GM19467 (cell line): ENCODE data around the gene SCD5.

Source experiments
- ATAC-seq: cut with Tn5 transposase; IDR thresholded peaks from one replicate; pipeline ENCODE4 v1.9.1; 2021; ENCODE audit warnings: mild to moderate bottlenecking, moderate library complexity; ENCODE audit not compliant: unreplicated experiment

The SCD5 gene

DNA sequence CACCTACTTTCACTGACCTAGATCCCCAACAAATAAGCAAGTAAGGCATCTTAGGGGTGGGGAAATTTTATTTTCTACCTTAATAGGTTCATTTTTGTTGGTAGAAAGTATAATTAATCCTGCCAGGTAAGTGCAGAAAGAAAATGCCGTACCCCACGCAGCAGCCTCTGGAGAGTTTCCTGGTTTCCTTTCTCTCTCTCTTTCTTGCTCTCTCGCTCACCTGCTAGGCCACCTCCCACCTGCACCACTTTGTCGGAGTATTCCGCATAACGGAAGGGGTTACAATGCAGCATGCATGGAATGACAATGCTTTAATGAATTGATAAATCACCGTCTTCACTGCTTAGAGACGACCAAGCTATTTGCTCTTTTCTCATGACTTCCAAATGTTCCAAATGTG lies 101.0 kb downstream of the SCD5 start:
- no peak for ATAC-seq

DNA sequence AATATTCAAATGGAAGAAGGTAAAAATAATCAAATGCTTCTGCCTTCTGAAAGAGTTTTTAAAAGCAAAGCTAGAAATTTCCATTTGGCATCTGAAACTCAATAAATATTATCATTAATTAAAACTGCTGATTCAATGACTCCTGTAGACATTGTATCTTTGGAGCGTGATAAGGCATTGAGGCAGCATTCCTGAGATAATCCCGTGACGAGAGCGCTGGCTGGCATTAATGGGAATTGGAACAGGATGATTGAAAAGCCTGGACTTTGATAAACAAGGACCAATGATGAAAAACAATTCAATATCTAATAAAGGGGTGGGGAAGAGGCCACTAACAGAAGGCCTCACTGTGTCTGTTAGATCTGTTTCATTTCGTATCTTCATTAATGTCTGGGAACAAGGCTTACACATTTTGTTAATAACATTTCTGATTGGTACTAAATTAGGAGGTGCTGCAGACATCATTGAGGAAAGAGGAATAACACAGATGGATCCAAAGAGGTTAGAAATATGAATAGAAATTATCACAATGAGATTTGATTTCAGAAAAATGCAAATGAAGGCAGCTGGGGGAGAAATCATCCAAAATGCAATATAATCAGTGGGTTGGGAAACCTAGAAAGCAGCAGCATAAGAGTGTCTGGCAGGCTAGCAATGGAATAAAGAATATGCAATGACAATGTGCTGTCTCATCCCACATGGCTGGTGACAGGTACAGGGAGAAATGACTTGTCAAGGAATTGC lies 102.3 kb downstream of the SCD5 start:
- ATAC-seq: no peak

- ATAC-seq: no peak
Measured at GRCh38 chr4:82694892-82695291, 103.7 kb downstream of the SCD5 start.

DNA sequence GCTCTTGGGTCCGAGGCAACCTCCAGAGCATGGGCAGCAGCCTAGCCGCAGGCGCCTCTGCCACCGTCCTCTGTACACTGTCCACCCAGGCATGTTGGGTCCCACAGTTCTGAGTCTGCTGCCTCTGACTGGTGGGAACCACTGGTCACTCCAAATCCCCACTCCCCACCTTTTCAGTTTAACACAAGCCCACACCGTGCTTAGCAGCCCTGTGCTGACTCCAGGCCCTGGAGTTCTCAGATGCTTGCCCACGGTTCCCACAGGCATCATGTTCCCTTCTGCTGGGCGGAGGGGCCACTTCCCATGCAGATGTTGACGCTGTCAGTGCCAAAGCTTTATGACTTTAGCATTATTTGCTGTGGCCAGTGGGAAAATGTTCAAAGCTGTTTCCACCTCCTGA lies 104.5 kb downstream of the SCD5 start:
- no peak for ATAC-seq

DNA sequence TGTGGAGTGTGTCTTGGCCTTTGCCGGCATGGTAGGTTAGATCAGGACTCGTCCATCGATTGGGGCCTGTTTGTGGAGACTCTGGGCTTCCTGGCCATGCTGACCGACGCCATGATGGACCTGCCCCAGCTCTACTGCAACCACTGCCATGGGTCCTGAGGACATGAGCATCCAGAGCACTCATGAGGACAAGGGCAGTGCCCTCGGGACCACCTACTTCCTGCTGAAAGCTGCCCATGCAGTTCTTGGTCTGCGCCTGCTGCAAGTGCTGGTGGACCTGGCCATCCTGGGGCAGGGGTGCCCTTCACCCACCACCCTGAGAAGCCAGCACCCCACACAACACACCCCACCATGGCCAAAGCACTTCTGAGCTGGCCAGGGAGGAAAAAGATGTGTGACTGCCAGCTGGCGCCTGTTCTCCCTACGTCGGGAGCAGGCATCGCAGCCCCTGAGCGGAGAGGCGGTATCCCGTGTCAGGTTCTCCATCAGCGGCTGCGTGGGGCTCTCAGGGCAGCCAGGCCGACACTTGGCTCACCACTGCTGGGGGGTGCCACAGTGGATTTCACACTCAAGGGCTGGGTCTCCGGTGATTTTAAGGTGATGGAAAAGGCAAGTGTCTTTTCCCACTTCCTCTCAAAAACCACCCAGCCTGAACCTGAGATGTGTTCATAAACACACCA lies 106.4 kb downstream of the SCD5 start:
- no peak for ATAC-seq

DNA sequence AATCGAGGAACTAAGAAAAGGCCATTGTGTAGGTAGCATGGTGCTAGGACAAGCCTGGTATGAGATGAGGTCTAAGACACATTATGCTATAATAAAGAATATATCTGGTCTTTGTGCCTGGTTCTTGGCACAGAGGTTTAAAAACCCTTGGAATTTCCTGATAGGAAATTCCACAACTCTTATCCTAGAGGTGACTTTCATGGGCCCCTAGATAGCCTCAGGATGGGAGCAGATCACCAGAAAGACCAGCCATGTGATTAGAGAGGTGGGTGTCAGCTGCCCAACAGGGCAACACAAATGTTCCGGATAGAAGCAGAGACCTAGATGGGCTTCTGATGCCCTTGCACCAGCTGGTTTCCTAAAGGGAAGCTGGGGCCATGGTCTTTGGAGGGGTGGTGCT lies 107.2 kb downstream of the SCD5 start:
- no peak for ATAC-seq

- ATAC-seq: no peak
Measured at GRCh38 chr4:82688091-82688795, 110.4 kb downstream of the SCD5 start.

DNA sequence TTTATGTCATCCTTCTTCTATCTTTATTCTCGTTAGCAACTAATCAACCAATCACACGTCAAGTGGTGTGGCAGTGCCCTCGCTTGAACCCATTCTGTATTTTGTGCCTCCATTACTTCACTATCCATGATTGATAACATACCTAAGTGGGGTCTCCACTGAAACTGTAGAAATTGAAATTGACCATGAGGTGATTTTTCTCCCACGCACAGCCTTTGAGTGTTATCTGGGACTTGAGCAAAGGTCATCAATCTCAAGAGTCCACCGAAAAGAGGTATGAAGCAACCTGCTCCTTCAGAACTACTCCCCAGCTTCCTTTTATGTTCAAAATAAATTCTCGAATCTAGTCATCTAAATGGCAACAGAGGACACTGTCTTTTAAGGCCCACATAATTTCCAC lies 111.1 kb downstream of the SCD5 start:
- no peak for ATAC-seq

- no peak for ATAC-seq
Measured at GRCh38 chr4:82681754-82682153, 116.8 kb downstream of the SCD5 start.

GRCh38 chr4:82680834-82681233 lies 117.8 kb downstream of the SCD5 start:
- ATAC-seq: no peak

- ATAC-seq: no peak
Measured at GRCh38 chr4:82679531-82679930, 119.1 kb downstream of the SCD5 start.

- ATAC-seq: no peak
Measured at GRCh38 chr4:82678051-82678450, 120.5 kb downstream of the SCD5 start.

- ATAC-seq: no peak
Measured at GRCh38 chr4:82677327-82677726, 121.3 kb downstream of the SCD5 start.

DNA sequence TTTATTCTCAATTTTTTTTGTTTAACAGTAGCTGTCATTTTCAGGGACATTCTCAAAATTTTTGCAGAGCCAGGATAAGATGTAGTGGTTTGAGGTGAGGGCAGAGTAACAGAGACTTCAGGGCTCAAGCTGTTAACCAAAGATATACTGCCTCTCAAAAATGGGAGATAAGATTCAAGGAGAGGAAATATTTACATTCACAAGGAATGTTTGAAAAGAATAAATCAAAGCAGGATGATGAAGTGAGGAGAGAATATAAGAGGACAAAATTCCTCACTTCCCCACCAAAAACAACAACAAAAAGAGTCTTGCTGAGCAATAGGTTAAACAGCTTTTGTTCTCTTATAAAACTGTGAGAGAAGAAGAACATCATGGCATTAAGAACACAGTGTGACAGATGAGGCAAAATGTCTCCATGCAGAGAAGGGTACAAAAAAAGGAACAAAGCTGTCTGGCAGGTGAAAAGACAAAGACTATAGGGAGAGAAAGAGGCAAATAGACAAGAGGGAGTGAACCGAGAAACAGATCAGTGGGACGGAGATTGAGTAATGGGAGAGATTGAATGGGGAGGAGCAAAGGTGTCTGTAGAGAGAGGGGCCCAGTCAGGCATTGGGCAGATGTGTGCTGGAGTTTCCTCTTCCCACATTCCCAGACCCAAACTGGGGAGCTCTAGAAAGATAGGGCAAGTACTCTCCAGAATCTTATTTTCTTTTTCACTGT lies 130.7 kb downstream of the SCD5 start:
- no peak for ATAC-seq

- no peak for ATAC-seq
Measured at GRCh38 chr4:82666970-82667665, 131.5 kb downstream of the SCD5 start.

DNA sequence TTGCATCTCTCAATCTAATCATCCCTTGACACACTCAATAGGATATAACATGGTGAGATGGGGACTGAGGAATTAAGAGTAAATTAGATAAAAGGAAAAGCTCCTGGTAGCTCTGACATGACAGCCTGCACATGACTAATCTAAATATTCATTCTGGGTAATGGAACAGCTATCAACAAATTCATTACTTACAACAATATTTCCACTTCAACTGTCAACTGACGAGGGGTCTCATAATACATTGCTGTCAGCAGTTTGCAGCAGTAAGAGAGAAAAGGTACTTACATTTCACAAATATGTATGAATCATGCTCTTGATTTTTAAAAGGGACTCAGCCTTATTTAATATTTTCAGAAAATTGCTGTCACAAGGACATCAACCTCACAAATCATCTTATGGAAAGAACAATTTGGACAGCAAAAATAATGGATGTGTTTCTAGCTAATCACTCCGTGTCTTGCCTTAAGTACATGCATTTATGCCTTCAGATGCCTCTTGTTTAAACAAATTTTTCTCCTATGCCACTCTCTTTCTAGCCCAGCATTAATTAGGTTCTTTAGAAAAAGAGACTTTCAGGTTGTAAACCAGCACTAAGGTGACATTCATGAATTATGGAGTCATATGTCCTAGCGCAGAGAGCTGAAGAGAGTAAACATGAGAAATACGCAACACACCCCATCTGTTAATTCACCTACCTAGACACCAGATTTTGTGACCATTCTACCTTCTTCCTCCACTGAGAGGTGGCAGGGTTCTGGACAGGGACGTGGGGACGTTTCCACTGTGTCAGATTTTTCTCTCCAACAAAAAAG lies 137.2 kb downstream of the SCD5 start:
- no peak for ATAC-seq

- no peak for ATAC-seq
Measured at GRCh38 chr4:82652062-82652461, 146.5 kb downstream of the SCD5 start.

DNA sequence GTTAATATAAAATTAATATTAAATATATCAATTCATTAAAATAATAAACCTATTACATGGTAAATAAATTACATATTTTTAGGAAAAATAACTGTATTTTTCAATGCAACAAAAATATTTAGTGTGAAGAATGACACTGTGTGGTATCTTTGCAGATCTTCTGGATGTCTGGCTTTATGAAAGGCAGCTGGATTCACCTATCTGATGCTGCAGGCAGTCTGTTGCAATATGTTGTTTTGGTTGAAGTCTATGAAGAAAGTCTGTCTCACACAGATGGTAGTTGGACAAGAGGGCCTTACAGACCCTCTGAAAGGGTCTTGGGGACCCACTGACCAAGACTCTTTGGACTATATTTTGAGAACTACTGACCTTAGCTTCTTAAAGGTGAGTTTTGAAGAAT lies 147.7 kb downstream of the SCD5 start:
- no peak for ATAC-seq

DNA sequence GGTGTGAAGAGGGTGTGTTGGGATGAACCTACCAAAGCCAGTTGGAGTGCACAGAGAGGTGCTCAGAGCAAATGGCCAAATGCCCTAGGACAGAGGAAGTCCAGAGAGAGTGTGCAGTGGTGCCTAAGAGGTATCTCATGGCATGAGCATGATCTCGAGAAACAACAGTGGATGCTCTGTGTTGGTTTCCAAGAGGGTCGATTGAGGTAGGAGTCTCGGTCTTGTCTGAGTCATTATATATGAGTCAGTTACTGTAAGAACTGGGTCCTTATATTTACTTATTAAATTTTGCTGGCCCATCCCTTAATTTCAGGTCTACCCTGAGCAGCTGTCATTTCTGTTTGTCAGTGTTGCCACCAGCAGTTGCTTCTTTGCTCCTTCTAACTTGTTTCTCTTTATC lies 150.2 kb downstream of the SCD5 start:
- ATAC-seq: no peak
